Prostate gland (tissue), 2 donors: Measurements from ENCODE around the gene SYNE1.

Experiments used
- CTCF ChIP-seq, 4 experiments: fragments of 200-600 bp in 2 of 4; fragments of 450-650 bp in 2 of 4; sonication (generic) in 2 of 4; IDR thresholded peaks; 1 replicate in 3 of 4; 2 replicates in 1 of 4; pipeline ENCODE4 v1.5.1; 2016 to 2019; ENCODE audit warnings: antibody characterized with exemption in 4 of 4, mild to moderate bottlenecking in 2 of 4, moderate library complexity in 2 of 4
- POLR2A ChIP-seq: fragments of 450-650 bp; IDR thresholded peaks from one replicate; pipeline ENCODE4 v1.6.1; 2016; ENCODE audit warnings: antibody characterized with exemption, mild to moderate bottlenecking
- POLR2AphosphoS5 ChIP-seq: sonication (generic); formaldehyde crosslinking; IDR thresholded peaks from one replicate; pipeline ENCODE4 v1.6.1; 2017; ENCODE audit warnings: antibody characterized with exemption

- TF ChIP-seq CTCF (IDR thresholded peaks at IDR 0.05), result no peak
- TF ChIP-seq POLR2AphosphoS5, result no peak
- TF ChIP-seq POLR2A, result no peak
These were observed 43.0 kb upstream of the SYNE1 start for GRCh38 chr6:152680151-152680550.
